Measurements from ENCODE around the gene SLC1A7. TPM values are rescaled to one million over a fixed set of nuclear protein-coding genes. Genes with fewer than 3 reads are reported as not detected.

SLC1A7 gene
- polyA plus RNA-seq, 1 donor (not counting 4 experiments of a cell fraction or from before 2014, with no cell fraction given): not detected

- H2AFZ ChIP-seq (ENCODE audit: control insufficient read depth, low read length): no peak overlapping the region
- H3K27ac ChIP-seq (ENCODE audit: control insufficient read depth, insufficient read depth, low read length): no peak overlapping the region
- peaks cover 4% of the 10 kb centered on the region for H3K27me3 ChIP-seq (ENCODE audit: control insufficient read depth, extremely low read depth, insufficient read depth, low read length)
- H3K4me1 ChIP-seq (ENCODE audit: control insufficient read depth, extremely low read depth, insufficient read depth, low read length): no peaks in the 10 kb centered on the region
- DNase-seq (ENCODE audit: low read depth, low spot score) (no peak), FAIRE-seq (no peak)
- no peak overlapping the region for H3K4me3 ChIP-seq (ENCODE audit: control insufficient read depth in 2 of 3, extremely low read depth in 1 of 3, insufficient read depth in 2 of 3, low read depth in 1 of 3, low read length in 3 of 3)
- H3K9me3 ChIP-seq (ENCODE audit: control insufficient read depth, low read depth, low read length): no peaks in the 10 kb centered on the region
- TF ChIP-seq CTCF (optimal IDR thresholded peaks at IDR 0.05 in 1 of 3, IDR thresholded peaks at IDR 0.05 in 1 of 3, conservative IDR thresholded peaks at IDR 0.05 in 1 of 3; ENCODE audit: extremely low read depth in 1 of 3, insufficient read depth in 2 of 3, low read length in 3 of 3): no peak
- no peak for TF ChIP-seq EZH2 (IDR thresholded peaks at IDR 0.05; ENCODE audit: low read length)
- H3K4me2 ChIP-seq (ENCODE audit: control insufficient read depth, extremely low read depth, insufficient read depth, low read depth, low read length): no peak overlapping the region
- H3K9me1 ChIP-seq (ENCODE audit: control insufficient read depth, extremely low read depth, insufficient read depth, low read length): no peaks in the 10 kb centered on the region
- H3K9ac ChIP-seq (ENCODE audit: control insufficient read depth, extremely low read depth, insufficient read depth, low read length): no peak overlapping the region
- H3K79me2 ChIP-seq (ENCODE audit: control insufficient read depth, insufficient read depth, low read length): no peaks in the 10 kb centered on the region
- no peaks in the 10 kb centered on the region for H3K36me3 ChIP-seq (ENCODE audit: control insufficient read depth in 2 of 2, extremely low read depth in 1 of 2, insufficient read depth in 2 of 2, low read length in 2 of 2)
- dilution Hi-C loops (cut with MboI; ENCODE audit: extremely low pct_ligation_motif_present, low sequenced_read_pairs): no loop called here
- no peaks in the 10 kb centered on the region for H4K20me1 ChIP-seq (ENCODE audit: control insufficient read depth, extremely low read depth, insufficient read depth, low read length)
Measured at GRCh38 chr1:53134042-53134485, 8.4 kb downstream of the SLC1A7 start.

GRCh38 chr1:53133261-53134041 lies 9.0 kb downstream of the SLC1A7 start:
- no peak for TF ChIP-seq EZH2 (IDR thresholded peaks at IDR 0.05; ENCODE audit: low read length)

More at GRCh38 chr1:53133261-53134041, 9.0 kb downstream of the SLC1A7 start:
- FAIRE-seq (no peak), DNase-seq (ENCODE audit: low read depth, low spot score) (no peak)
- Histone ChIP-seq H3K9me1 (ENCODE audit: control insufficient read depth, extremely low read depth, insufficient read depth, low read length) (no peaks in the 10 kb centered on the region), H3K9me3 (ENCODE audit: control insufficient read depth, low read depth, low read length) (no peaks in the 10 kb centered on the region), H3K36me3 (ENCODE audit: control insufficient read depth in 2 of 2, extremely low read depth in 1 of 2, insufficient read depth in 2 of 2, low read length in 2 of 2) (no peaks in the 10 kb centered on the region), H2AFZ (ENCODE audit: control insufficient read depth, low read length) (no peak overlapping the region), H3K79me2 (ENCODE audit: control insufficient read depth, insufficient read depth, low read length) (no peaks in the 10 kb centered on the region), H3K9ac (ENCODE audit: control insufficient read depth, extremely low read depth, insufficient read depth, low read length) (no peak overlapping the region), H4K20me1 (ENCODE audit: control insufficient read depth, extremely low read depth, insufficient read depth, low read length) (no peaks in the 10 kb centered on the region), H3K4me3 (ENCODE audit: control insufficient read depth in 2 of 3, extremely low read depth in 1 of 3, insufficient read depth in 2 of 3, low read depth in 1 of 3, low read length in 3 of 3) (no peak overlapping the region), H3K4me2 (ENCODE audit: control insufficient read depth, extremely low read depth, insufficient read depth, low read depth, low read length) (no peak overlapping the region), H3K27me3 (ENCODE audit: control insufficient read depth, extremely low read depth, insufficient read depth, low read length) (peaks cover 4% of the 10 kb centered on the region), H3K4me1 (ENCODE audit: control insufficient read depth, extremely low read depth, insufficient read depth, low read length) (no peaks in the 10 kb centered on the region), H3K27ac (ENCODE audit: control insufficient read depth, insufficient read depth, low read length) (no peak overlapping the region)
- dilution Hi-C loops (cut with MboI; ENCODE audit: extremely low pct_ligation_motif_present, low sequenced_read_pairs): no loop called here

Data from keratinocyte (primary cell).